ENCODE data around the gene ADAM15.

Gene ADAM15

DNA sequence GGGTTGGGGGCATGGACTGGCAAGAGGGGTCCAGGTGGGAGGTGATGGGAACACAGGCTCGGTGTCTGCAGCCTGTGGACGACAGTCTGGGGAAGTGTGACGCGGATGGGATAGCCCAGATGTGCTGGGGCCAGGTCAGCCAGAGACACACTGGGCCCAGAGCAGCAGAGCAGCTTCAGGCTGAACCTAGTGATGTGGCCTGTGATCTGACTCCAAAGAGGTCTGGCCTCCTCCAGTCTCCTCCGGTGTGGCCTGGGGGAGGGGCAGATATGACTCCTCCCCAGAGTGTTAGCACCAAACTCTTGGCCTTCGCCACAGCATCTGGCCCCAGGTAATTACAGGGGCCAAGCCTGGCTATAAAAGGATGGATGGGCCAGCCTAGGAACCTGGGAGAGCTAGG, 41.0 kb downstream of the ADAM15 start:
- no peak for DNase-seq

DNA sequence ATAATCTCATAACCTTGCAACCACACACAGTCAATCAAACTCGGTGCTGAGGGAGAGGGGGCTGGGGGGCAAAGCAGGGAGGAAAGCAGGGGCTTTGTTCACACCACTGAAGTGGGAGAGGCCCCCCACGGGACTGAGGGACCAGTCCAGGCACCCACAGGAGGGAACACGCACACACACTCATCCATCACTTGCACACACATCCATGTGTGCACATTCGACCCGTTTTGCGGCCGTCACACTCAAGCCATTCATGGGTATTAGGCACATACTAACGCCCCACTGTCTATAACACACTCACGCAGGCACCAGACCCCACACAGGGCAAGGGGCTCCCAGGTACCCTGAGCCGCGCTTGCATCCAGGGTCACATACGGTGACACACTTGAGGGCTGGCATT, 41.5 kb downstream of the ADAM15 start:
- no peak for DNase-seq

DNA sequence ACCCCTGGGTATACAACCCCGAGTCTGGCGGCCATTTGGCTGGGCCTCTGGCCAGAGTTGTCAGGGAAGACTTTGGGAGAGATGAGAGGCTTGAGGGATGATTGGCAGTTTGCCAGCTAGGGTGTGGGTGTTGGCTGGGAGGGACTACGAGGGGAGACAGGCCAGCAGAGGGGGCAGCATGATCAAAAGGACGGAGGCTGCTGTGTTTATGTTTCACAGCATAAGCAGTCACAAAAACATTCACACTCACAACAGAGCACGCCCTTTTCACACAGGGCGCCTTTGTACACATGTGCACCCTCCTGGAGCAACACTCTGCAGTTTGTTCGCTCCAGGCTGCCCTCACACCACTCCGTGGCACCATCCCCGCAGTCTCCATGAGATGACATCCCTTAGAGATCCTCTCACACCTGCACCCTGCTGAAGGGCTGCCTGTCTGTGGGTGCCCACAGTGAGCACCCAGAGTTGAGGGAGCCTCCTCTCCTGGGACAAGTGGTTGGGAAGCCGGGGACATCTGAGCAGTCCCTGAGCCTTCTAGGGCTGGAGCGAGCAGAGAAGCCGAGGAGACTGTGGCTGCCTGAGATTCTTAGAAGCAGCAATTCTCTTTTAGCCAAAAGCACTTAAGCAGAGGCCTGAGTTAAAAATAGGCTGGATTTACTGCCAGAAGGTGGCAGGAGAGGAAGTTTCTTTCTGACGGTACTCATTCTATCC, 43.0 kb downstream of the ADAM15 start:
- DNase-seq, result no peak

DNA sequence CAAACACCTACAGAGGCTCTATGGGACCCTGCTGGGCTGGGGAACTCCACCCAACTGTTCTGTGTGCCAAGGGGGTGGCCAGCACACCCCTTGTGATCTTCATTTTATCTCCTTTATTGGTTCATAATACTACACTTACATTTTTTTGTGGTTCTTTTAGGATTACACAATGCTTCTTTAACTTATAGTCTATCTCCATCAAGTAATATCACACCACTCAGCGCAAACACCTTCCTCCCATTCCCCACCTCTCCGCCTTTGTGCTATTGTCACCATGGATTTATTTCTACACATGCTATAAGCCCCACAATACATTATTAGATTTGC, 43.5 kb downstream of the ADAM15 start:
- DNase-seq, result no peak

DNA sequence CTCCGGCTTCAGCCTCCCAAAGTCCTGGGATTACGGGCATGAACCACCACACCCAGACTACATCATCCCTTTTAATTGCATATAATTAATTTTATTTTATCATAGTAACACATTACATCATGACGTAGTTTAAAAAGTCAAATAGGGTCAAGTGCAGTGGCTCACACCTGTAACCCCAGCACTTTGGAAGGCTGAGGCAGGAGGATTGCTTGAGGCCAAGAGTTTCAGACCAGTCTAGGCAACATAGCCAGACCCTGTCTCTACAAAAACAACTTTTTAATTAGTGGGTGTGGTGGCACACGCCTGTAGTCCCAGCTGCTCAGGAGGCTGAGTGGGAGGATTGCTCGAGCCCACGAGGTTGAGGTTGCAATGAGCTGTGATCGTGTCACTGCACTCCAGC, 48.2 kb downstream of the ADAM15 start:
- no peak for DNase-seq

DNA sequence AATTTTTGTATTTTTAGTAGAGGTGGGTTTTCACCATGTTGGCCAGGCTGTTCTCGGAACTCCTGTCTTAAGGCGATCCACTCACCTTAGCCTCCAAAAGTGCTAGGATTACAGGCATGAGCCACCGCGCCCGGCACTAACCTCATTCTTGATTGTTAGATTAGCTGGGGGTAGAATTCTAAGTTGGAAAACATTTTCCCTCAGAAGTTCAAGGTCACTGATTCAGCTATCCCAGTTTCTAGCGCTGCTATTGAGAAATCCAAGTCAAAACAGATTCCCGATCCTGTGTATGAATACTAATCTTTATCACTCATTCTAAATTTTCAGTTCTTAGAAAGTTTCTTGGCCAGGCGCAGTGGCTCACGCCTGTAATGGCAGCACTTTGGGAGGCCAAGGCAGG, 52.2 kb downstream of the ADAM15 start:
- no peak for DNase-seq

DNA sequence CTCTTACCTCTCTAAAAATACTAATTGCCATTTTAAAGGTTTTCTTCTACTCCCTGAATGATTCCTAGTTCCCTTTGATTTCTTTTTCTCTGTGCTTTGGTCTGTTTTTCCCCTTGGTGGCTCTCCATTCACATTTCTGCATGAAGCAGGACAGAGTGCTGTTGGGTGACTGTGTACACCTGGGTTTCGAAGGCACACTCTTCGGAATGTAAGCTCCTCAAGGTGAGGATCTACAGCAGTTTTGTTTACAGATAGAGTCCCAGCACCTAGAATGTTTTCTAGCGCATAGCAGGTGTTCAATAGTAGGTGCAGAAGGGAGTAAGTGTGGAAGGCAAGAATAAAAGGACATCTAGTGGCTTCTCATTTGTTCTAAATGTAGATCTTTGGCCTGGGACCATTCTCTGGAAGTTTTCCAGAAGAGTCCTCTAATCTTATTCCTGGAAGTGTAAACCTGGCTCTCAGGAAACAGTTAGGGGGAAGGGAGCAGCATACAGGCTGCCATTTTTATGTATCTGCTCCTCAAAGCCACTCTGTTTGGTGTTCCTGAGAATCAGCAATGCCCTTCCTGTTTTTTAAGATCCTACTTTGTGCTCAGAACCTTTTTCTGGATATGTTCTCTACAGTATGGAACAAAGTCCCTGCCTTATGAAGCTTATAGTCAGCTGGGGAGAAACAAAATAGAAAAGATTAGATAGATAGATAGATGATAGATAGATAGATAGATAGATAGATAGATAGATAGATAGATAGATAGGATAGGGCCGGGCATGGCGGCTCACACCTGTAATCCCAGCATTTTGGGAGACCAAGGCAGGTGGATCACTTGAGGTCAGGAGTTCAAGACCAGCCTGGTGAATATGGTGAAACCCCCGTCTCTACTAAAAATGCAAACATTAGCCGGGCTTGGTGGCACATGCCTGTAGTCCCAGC, 53.8 kb downstream of the ADAM15 start:
- DNase-seq, result no peak

DNA sequence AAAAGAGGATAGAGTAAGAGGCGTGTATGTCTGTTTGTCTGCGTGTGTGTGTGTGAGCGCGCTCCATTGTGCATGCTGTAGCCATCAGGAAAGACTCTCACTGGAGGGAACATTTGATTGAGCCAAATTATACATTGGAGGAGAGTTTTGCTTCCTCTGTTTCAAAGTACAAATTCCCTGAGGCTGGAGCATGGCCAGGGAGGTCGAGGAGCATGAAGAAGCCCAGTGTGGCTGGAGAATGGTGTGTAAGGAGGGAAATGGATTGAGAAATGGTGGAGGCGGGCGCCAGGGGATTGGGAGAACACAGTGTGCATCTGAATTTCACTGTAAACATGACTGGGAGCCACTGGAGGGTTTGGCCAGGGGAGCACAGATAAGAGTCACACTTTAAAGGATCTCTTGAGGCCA, 54.5 kb downstream of the ADAM15 start:
- no peak for DNase-seq

DNA sequence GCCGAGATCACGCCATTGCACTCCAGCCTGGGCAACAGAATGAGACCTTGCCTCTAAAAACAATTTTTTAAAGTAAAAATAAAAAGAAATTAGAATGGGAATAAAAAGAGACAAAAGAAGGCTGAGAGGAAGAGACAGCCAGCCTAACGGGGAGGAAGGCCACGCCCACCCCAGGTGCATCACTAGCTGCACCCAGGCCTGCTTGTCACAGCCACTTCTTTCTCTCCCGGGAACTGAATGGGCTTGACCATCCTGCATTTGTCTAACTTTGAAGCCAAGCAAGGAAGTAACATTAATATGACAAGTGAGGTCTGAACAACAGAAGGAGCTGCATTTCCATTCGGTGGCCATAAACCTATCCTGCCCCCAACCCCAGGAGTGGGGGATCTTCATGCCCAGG, 55.7 kb downstream of the ADAM15 start:
- DNase-seq, result no peak

DNA sequence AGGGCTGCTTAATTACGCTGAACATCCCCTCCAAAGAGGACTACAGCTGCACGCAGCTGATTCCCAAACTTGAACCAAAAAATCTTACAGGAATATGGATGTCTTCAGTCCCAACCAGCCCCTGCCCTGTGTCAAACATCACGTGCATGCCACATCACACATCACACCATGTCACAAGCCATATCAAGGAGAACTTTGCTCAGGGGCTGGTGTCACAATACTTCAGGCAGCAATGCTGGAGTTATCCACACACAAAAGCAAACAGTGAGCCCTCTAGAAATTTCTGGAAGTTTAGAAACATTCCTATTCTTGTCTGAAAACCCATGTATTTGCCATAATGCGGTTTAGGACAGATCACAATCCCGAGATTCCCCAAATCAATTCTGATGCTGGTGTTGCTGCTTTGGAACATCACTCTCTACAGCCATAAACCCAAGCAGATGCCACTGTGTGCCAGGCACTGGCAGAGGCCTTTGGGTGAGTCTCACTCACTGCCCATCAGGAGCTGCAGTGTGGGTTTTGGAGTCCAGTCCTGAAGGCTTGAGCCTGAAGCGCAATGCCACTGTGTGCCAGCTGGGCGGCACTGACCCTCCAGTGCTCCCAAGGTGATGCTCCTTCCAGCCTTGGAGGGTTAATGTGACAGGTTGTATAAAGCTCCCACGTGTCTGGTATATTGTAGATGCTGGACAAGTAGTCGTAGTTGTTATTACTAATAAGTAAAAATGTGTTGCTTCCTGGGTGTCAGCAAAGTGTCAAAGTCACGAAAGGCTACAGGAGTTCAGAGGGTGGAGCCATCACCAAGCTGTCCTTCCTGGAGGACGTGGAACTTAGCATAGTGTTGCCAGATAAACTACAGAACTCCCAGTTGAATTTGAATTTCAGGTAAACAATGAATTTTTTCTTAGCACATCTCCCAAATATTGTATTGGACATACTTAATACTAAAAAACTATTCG, 56.5 kb downstream of the ADAM15 start:
- no peak for DNase-seq

DNA sequence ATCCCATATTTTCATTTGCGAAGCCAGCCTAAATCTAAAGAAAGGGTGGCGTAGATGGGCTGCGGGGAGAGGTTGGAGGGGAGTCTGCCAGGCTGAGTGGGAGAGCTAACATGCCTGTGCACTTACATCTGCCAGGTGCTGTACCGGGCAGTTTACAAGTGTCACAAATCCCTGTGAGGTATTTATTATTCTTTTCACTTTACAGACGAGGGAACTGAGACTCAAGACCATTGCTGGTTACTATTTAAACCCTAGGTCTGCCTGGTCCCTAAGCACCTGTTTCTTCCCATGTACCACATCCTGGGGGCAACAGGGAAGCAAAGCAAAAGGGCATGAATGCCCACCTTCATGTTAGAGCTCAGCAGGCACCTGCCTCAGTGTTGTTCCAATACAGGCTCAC, 57.2 kb downstream of the ADAM15 start:
- DNase-seq, result no peak

DNA sequence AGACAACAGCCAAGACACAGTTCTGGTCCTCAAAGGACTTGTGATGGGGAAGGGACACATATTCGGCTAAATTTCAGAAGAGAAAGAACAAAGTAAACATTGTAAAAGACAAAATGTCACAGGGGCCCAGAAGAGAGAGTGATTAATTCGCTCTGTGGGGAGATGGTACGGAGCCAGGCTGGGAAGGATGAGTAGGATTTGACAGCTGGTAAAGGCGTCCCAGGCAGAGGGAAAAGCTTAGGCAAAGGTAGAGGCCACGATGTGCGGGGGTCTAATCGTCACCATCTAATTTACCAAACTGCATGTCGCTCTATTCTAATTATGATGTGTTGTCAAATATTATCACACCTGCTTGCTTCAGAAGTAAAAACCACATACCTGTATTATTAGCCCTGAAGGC, 59.3 kb downstream of the ADAM15 start:
- no peak for DNase-seq

DNA sequence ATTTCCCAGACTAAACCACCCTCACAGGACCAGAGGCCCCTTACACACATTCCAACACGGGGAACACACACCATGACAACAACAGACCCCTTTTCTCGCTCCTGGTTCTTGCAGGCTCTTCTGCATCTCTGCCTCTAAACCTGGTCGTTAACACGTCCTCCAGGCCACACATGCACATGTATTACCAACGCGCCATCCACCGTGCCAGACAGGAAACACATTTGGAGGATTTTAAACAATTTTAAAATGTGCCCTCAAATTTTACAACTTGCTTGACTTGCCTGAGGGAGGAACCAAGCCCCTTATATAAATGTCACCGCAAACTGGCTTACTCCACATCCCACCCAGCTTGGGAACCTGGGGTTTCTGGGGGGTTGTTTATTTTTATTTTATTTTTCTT, 59.7 kb downstream of the ADAM15 start:
- DNase-seq, result no peak

Data from stimulated activated CD4-positive, alpha-beta T cell treated with anti-CD3 and anti-CD28 coated beads, Interleukin-4, amount 100 ng/mL, for 1 hour (primary cell).